HEK293T (cell line): Measurements from ENCODE around the gene DIO3.

Experiments used
- CTCF ChIA-PET: fragments of 350-600 bp; formaldehyde crosslinking; extraction: SDS; loops from one replicate; lab custom pipeline; 2021; ENCODE audit warnings: antibody characterized with exemption, inconsistent platforms; lab: Yijun Ruan, JAX
- POLR2A ChIA-PET: fragments of 350-600 bp; formaldehyde crosslinking; extraction: SDS; loops from one replicate; lab custom pipeline; 2020; ENCODE audit warnings: antibody characterized with exemption, inconsistent platforms; lab: Yijun Ruan, JAX
- DNase-seq: peaks from one replicate; pipeline ENCODE4 v3.0.0; 2012; ENCODE audit warnings: mixed read lengths; ENCODE audit errors: extremely low spot score
- ARNT ChIP-seq: fragments of 450-650 bp; IDR thresholded peaks from 2 replicates; pipeline ENCODE4 v1.6.1; 2017; ENCODE audit warnings: mild to moderate bottlenecking
- BHLHE40 ChIP-seq: fragments of 450-650 bp; IDR thresholded peaks from 2 replicates; pipeline ENCODE4 v1.6.1; 2016; ENCODE audit warnings: mild to moderate bottlenecking, moderate library complexity, borderline replicate concordance
- CTBP1 ChIP-seq: fragments of 450-650 bp; IDR thresholded peaks from 2 replicates; pipeline ENCODE4 v1.6.1; 2016; ENCODE audit warnings: borderline replicate concordance
- ELF4 ChIP-seq: fragments of 450-650 bp; IDR thresholded peaks from 2 replicates; pipeline ENCODE4 v1.6.1; 2017; ENCODE audit warnings: antibody characterized with exemption
- FOXA1 ChIP-seq: fragments of 450-650 bp; IDR thresholded peaks from 2 replicates; pipeline ENCODE4 v1.6.1; 2016; ENCODE audit warnings: mild to moderate bottlenecking
- FOXK2 ChIP-seq: fragments of 450-650 bp; IDR thresholded peaks from 2 replicates; pipeline ENCODE4 v1.6.1; 2016; ENCODE audit warnings: mild to moderate bottlenecking
- FOXM1 ChIP-seq: fragments of 450-650 bp; IDR thresholded peaks from 2 replicates; pipeline ENCODE4 v1.6.1; 2017; ENCODE audit warnings: mild to moderate bottlenecking, borderline replicate concordance
- HDGF ChIP-seq: fragments of 450-650 bp; IDR thresholded peaks from 2 replicates; pipeline ENCODE4 v1.6.1; 2017; ENCODE audit warnings: antibody characterized with exemption, borderline replicate concordance
- L3MBTL2 ChIP-seq: fragments of 450-650 bp; conservative IDR thresholded peaks from 2 replicates; pipeline ENCODE4 v1.6.1; 2016; ENCODE audit warnings: mild to moderate bottlenecking
- LEF1 ChIP-seq: fragments of 450-650 bp; IDR thresholded peaks from 2 replicates; pipeline ENCODE4 v1.6.1; 2017; ENCODE audit warnings: mild to moderate bottlenecking, borderline replicate concordance
- NFRKB ChIP-seq: fragments of 450-650 bp; IDR thresholded peaks from 2 replicates; pipeline ENCODE4 v1.6.1; 2016; ENCODE audit warnings: mild to moderate bottlenecking, moderate library complexity
- PKNOX1 ChIP-seq: fragments of 450-650 bp; IDR thresholded peaks from 2 replicates; pipeline ENCODE4 v1.6.1; 2016
- SP1 ChIP-seq: fragments of 450-650 bp; IDR thresholded peaks from 2 replicates; pipeline ENCODE4 v1.6.1; 2017
- SUZ12 ChIP-seq: fragments of 450-650 bp; IDR thresholded peaks from 2 replicates; pipeline ENCODE4 v1.6.1; 2016; ENCODE audit warnings: mild to moderate bottlenecking
- TARDBP ChIP-seq: fragments of 450-650 bp; IDR thresholded peaks from 2 replicates; pipeline ENCODE4 v1.6.1; 2016
- ZNF384 ChIP-seq: fragments of 450-650 bp; IDR thresholded peaks from 2 replicates; pipeline ENCODE4 v1.6.1; 2016

Gene DIO3

GRCh38 chr14:101601606-101602465, 40.5 kb downstream of the DIO3 start:
- no peak for TF ChIP-seq SP1
- TF ChIP-seq L3MBTL2 = no peak
- no peak for TF ChIP-seq NFRKB
- no peak for TF ChIP-seq FOXM1
- no peak for TF ChIP-seq TARDBP
- no peak for TF ChIP-seq HDGF
- no peak for TF ChIP-seq ELF4
- no peak for TF ChIP-seq CTBP1
- TF ChIP-seq BHLHE40 = no peak
- no peak for TF ChIP-seq FOXK2
- TF ChIP-seq LEF1 = no peak
- TF ChIP-seq SUZ12 = no peak
- TF ChIP-seq FOXA1 = no peak
- TF ChIP-seq PKNOX1 = no peak
- no peak for TF ChIP-seq ZNF384
- TF ChIP-seq ARNT = no peak
- ChIA-PET POLR2A (no interaction called here), CTCF (no interaction called here)
- DNase-seq = no peak

- DNase-seq = no peak
- CTCF ChIA-PET = no interaction called here
- POLR2A ChIA-PET = no interaction called here
- no peak for TF ChIP-seq ELF4
Observed at GRCh38 chr14:101602466-101602840, 41.2 kb downstream of the DIO3 start.

GRCh38 chr14:101603096-101603495, 41.8 kb downstream of the DIO3 start:
- no peak for DNase-seq
- ChIA-PET POLR2A (interaction anchor here (0.6 kb wide), 1 partner anchor 38 kb away, joined by 3 read pairs; no protein-coding TSS in a partner anchor), CTCF (no interaction called here)
- TF ChIP-seq NFRKB (no peak), LEF1 (no peak)

GRCh38 chr14:101604228-101604934, 43.1 kb downstream of the DIO3 start:
- ChIA-PET POLR2A (interaction anchor here (0.7 kb wide), 1 partner anchor 1567 kb away, joined by 3 read pairs; no protein-coding TSS in a partner anchor), CTCF (interaction anchor here (0.6 to 0.9 kb wide), 3 partner anchors 17 to 873 kb away, joined by 3 read pairs; no protein-coding TSS in a partner anchor)
- no peak for DNase-seq
- TF ChIP-seq CTBP1 (no peak), SP1 (no peak), FOXK2 (no peak), PKNOX1 (no peak), SUZ12 (no peak), HDGF (no peak), ARNT (no peak), TARDBP (no peak), LEF1 (no peak), L3MBTL2 (no peak), ELF4 (no peak), NFRKB (no peak), BHLHE40 (no peak), FOXA1 (no peak), FOXM1 (no peak), ZNF384 (no peak)

- CTCF ChIA-PET = no interaction called here
- TF ChIP-seq ZNF384 = no peak
- no peak for TF ChIP-seq SUZ12
- DNase-seq = no peak
- POLR2A ChIA-PET = no interaction called here
Observed at GRCh38 chr14:101604935-101605780, 43.9 kb downstream of the DIO3 start.

GRCh38 chr14:101605836-101606235, 44.5 kb downstream of the DIO3 start:
- no peak for DNase-seq
- ChIA-PET POLR2A (no interaction called here), CTCF (no interaction called here)
- TF ChIP-seq FOXK2 = no peak
- no peak for TF ChIP-seq ZNF384
- no peak for TF ChIP-seq FOXM1
- no peak for TF ChIP-seq TARDBP
- TF ChIP-seq CTBP1 = no peak
- no peak for TF ChIP-seq FOXA1
- no peak for TF ChIP-seq ARNT
- TF ChIP-seq ELF4 = no peak
- no peak for TF ChIP-seq SP1
- no peak for TF ChIP-seq SUZ12
- TF ChIP-seq PKNOX1 = no peak
- TF ChIP-seq L3MBTL2 = no peak
- TF ChIP-seq HDGF = no peak
- no peak for TF ChIP-seq NFRKB
- no peak for TF ChIP-seq BHLHE40
- TF ChIP-seq LEF1 = no peak
